H9 (cell line): ENCODE measurements around the gene CCT3. TPM values are rescaled to one million over a fixed set of nuclear protein-coding genes. Genes with fewer than 3 reads are reported as not detected.

Source experiments
- DNase-seq: peaks from one replicate; pipeline ENCODE4 v3.0.0-alpha.2; 2017
- H2AFZ ChIP-seq: one replicate; pipeline ENCODE4 v1.6.1; 2013; ENCODE audit warnings: mild to moderate bottlenecking, low read length, control low read depth, moderate library complexity
- H2AK5ac ChIP-seq: 2 replicates; pipeline ENCODE4 v1.6.1; 2013; ENCODE audit warnings: low read length, control low read depth, mixed read lengths; ENCODE audit not compliant: insufficient read length
- H2BK120ac ChIP-seq: one replicate; pipeline ENCODE4 v1.6.1; 2013; ENCODE audit warnings: low read depth, mild to moderate bottlenecking, low read length, control low read depth, inconsistent platforms; ENCODE audit not compliant: poor library complexity, severe bottlenecking
- H2BK12ac ChIP-seq: 2 replicates; pipeline ENCODE4 v1.6.1; 2013; ENCODE audit warnings: low read length, control low read depth, mixed read lengths, low read depth; ENCODE audit not compliant: insufficient read length
- H2BK15ac ChIP-seq: 2 replicates; pipeline ENCODE4 v1.6.1; 2013; ENCODE audit warnings: low read depth, low read length, control low read depth
- H2BK20ac ChIP-seq: one replicate; pipeline ENCODE4 v1.6.1; 2013; ENCODE audit warnings: low read depth, mild to moderate bottlenecking, low read length, control low read depth, inconsistent platforms; ENCODE audit not compliant: poor library complexity, severe bottlenecking
- H2BK5ac ChIP-seq: 2 replicates; pipeline ENCODE4 v1.6.1; 2013; ENCODE audit warnings: low read length, control low read depth, mixed read lengths; ENCODE audit not compliant: insufficient read length
- H3K14ac ChIP-seq: 2 replicates; pipeline ENCODE4 v1.6.1; 2013; ENCODE audit warnings: low read length, control low read depth; ENCODE audit not compliant: insufficient read depth
- H3K18ac ChIP-seq: 2 replicates; pipeline ENCODE4 v1.6.1; 2013; ENCODE audit warnings: low read depth, mild to moderate bottlenecking, mixed read lengths, low read length, control low read depth; ENCODE audit not compliant: insufficient read length
- H3K23ac ChIP-seq: 2 replicates; pipeline ENCODE4 v1.6.1; 2013; ENCODE audit warnings: low read length, control low read depth, mixed read lengths, low read depth; ENCODE audit not compliant: insufficient read length
- H3K23me2 ChIP-seq: 2 replicates; pipeline ENCODE4 v1.6.1; 2013; ENCODE audit warnings: low read depth, mild to moderate bottlenecking, mixed read lengths, low read length, control low read depth; ENCODE audit not compliant: insufficient read length, poor library complexity, severe bottlenecking
- H3K27ac ChIP-seq: 2 replicates; pipeline ENCODE4 v1.5.1; 2013; ENCODE audit warnings: low read length, control low read depth, mixed read lengths, low read depth; ENCODE audit not compliant: insufficient read length
- H3K27me3 ChIP-seq: 2 replicates; pipeline ENCODE4 v1.6.1; 2013; ENCODE audit warnings: low read length, control low read depth, inconsistent platforms; ENCODE audit not compliant: insufficient read depth
- H3K4ac ChIP-seq: 2 replicates; pipeline ENCODE4 v1.6.1; 2013; ENCODE audit warnings: low read depth, mild to moderate bottlenecking, control low read depth, inconsistent platforms, low read length, moderate library complexity
- H3K4me1 ChIP-seq: 2 replicates; pipeline ENCODE4 v1.6.1; 2013; ENCODE audit warnings: low read length, control low read depth, inconsistent platforms; ENCODE audit not compliant: insufficient read depth
- H3K4me2 ChIP-seq: 2 replicates; pipeline ENCODE4 v1.6.1; 2013; ENCODE audit warnings: low read length, control low read depth, mixed read lengths; ENCODE audit not compliant: insufficient read length, insufficient read depth
- H3K56ac ChIP-seq: 2 replicates; pipeline ENCODE4 v1.6.1; 2013; ENCODE audit warnings: low read depth, mild to moderate bottlenecking, mixed read lengths, low read length, control low read depth; ENCODE audit not compliant: insufficient read length
- H3K79me1 ChIP-seq: 2 replicates; pipeline ENCODE4 v1.6.1; 2013; ENCODE audit warnings: low read depth, mild to moderate bottlenecking, moderate library complexity, low read length, control low read depth, inconsistent platforms; ENCODE audit not compliant: insufficient read depth, poor library complexity, severe bottlenecking
- H3K79me2 ChIP-seq: 2 replicates; pipeline ENCODE4 v1.6.1; 2013; ENCODE audit warnings: low read length, control low read depth, inconsistent platforms; ENCODE audit not compliant: insufficient read depth
- H3K9ac ChIP-seq: 2 replicates; pipeline ENCODE4 v1.6.1; 2013; ENCODE audit warnings: low read length, control low read depth, mixed read lengths; ENCODE audit not compliant: insufficient read length; ENCODE audit errors: extremely low read depth
- H3K9me3 ChIP-seq: one replicate; pipeline ENCODE4 v1.6.1; 2013; ENCODE audit warnings: low read depth, low read length, inconsistent platforms; ENCODE audit not compliant: control insufficient read depth
- H3T11ph ChIP-seq: one replicate; pipeline ENCODE4 v1.6.1; 2013; ENCODE audit warnings: mild to moderate bottlenecking, low read length, control low read depth, inconsistent platforms
- H4K20me1 ChIP-seq: one replicate; pipeline ENCODE4 v1.6.1; 2013; ENCODE audit not compliant: control insufficient read depth, insufficient read length, insufficient read depth
- H4K5ac ChIP-seq: 2 replicates; pipeline ENCODE4 v1.6.1; 2013; ENCODE audit warnings: low read depth, mild to moderate bottlenecking, mixed read lengths, low read length, control low read depth; ENCODE audit not compliant: insufficient read length
- H4K8ac ChIP-seq: replicated peaks from 2 replicates; pipeline ENCODE4 v1.6.1; 2013; ENCODE audit warnings: low read length, control low read depth, mixed read lengths, low read depth; ENCODE audit not compliant: insufficient read length
- H4K91ac ChIP-seq: 2 replicates; pipeline ENCODE4 v1.6.1; 2013; ENCODE audit warnings: low read depth, mild to moderate bottlenecking, moderate library complexity, mixed read lengths, low read length, control low read depth; ENCODE audit not compliant: insufficient read length
- H3K27ac Mint-ChIP-seq, 3 experiments: 2 replicates in 2 of 3; 3 replicates in 1 of 3; pipeline ENCODE4 v1.8.0; 2020 to 2021; ENCODE audit warnings: mixed read lengths in 3 of 3, mild to moderate bottlenecking in 1 of 3, moderate library complexity in 1 of 3
- H3K27me3 Mint-ChIP-seq: 2 replicates; pipeline ENCODE4 v1.8.0; 2021; ENCODE audit warnings: low read depth, mild to moderate bottlenecking, moderate library complexity, mixed read lengths
- H3K36me3 Mint-ChIP-seq, 3 experiments: 2 replicates in 2 of 3; 3 replicates in 1 of 3; pipeline ENCODE4 v1.8.0; 2020 to 2021; ENCODE audit warnings: low read depth in 3 of 3, mixed read lengths in 3 of 3; ENCODE audit not compliant: insufficient read depth in 1 of 3
- H3K4me1 Mint-ChIP-seq, 2 experiments: 2 replicates each; pipeline ENCODE4 v1.8.0; 2020; ENCODE audit warnings: mixed read lengths in 2 of 2
- H3K4me3 Mint-ChIP-seq, 2 experiments: 2 replicates in 1 of 2; 3 replicates in 1 of 2; pipeline ENCODE4 v1.8.0; 2020 to 2021; ENCODE audit warnings: mild to moderate bottlenecking in 2 of 2, mixed read lengths in 2 of 2, moderate library complexity in 1 of 2
- H3K9me3 Mint-ChIP-seq, 2 experiments: 2 replicates in 1 of 2; 3 replicates in 1 of 2; pipeline ENCODE4 v1.8.0; 2020; ENCODE audit warnings: mild to moderate bottlenecking in 2 of 2, mixed read lengths in 2 of 2, moderate library complexity in 1 of 2
- CTCF ChIP-seq: fragments of 200-600 bp; sonication (generic); conservative IDR thresholded peaks from 3 replicates; pipeline ENCODE4 v1.8.0; 2021; ENCODE audit warnings: antibody characterized with exemption, mild to moderate bottlenecking
- WGBS: extraction: QIAGEN DNeasy Blood & Tissue Kit; methylation state at CpG from one replicate; pipeline ENCODE4 v1.1.7; 2013; ENCODE audit warnings: missing lambda C conversion rate, low lambda C conversion rate, mixed read lengths; ENCODE audit not compliant: insufficient read length; ENCODE audit errors: extremely low coverage; 5-methylcytosine and 5-hydroxymethylcytosine counted together
- total RNA-seq: library from RNA; stranded (reverse); gene quantifications from 2 replicates; pipeline ENCODE4 v1.2.1, GENCODE V29; 2021

Gene CCT3
- total RNA-seq, 1 experiment from 2014 or later, result 524 TPM

GRCh38 chr1:156298852-156299357 lies 39.2 kb downstream of the CCT3 start, which contains the start of gene VHLL:
Gene VHLL, minus strand, starts transcription at chr1:156299307. Its CDS starts 118 bp downstream, at chr1:156299189.
- Histone ChIP-seq H3K4me2 (no peak within 1 kb of the TSS), H2BK15ac (no peak within 1 kb of the TSS), H2BK120ac (no peak within 1 kb of the TSS), H3T11ph (no peak within 1 kb of the TSS), H4K5ac (no peak within 1 kb of the TSS), H3K18ac (no peak within 1 kb of the TSS), H3K56ac (no peak within 1 kb of the TSS), H4K20me1 (no peaks in the 10 kb centered on the region), H3K4me1 (no peaks in the 10 kb centered on the region; the same call in 1 of the 2 replicates), H4K8ac (no peak within 1 kb of the TSS), H3K23me2 (peaks cover 6% of the 10 kb centered on the region), H3K27me3 (no peaks in the 10 kb centered on the region), H3K79me1 (no peaks in the 10 kb centered on the region), H4K91ac (no peak within 1 kb of the TSS), H3K14ac (no peak within 1 kb of the TSS), H3K9me3 (no peaks in the 10 kb centered on the region), H2AK5ac (no peak within 1 kb of the TSS), H2BK12ac (no peak within 1 kb of the TSS), H3K23ac (no peak within 1 kb of the TSS), H3K9ac (no peak within 1 kb of the TSS), H2BK5ac (no peak within 1 kb of the TSS), H2BK20ac (no peak within 1 kb of the TSS), H3K4ac (no peak within 1 kb of the TSS), H2AFZ (no peak within 1 kb of the TSS), H3K27ac (no peak within 1 kb of the TSS), H3K79me2 (no peaks in the 10 kb centered on the region)
- WGBS, result no CpG with 5 or more reads among the region's 19 CpGs
- no peak for TF ChIP-seq CTCF
- Mint-ChIP-seq H3K27me3 (peaks cover 2% of the 10 kb centered on the region), H3K27ac (peak within 1 kb of the TSS in 1 of 3 experiments; percentile 91; a peak in 1 of 7 replicates), H3K9me3 (no peaks in the 10 kb centered on the region; a peak in 1 of 5 replicates), H3K4me1 (peaks cover 8 to 11% of the 10 kb centered on the region in 2 experiments), H3K36me3 (peaks cover 1 to 4% (median 2%) of the 10 kb centered on the region in 3 experiments; a peak in 4 of 7 replicates), H3K4me3 (no peak within 1 kb of the TSS)
- DNase-seq, result no peak
